SHP77 (cell line): ENCODE results near the gene SLC35G2.
"Not testable (repeated sequence)": the region's sequence is repeated elsewhere in the genome, so short reads cannot be mapped to it uniquely, and the experiment has no call there.

Experiments used
- DNase-seq, 2 experiments: peaks; one replicate each; lab custom pipeline; 2025; lab: John Stamatoyannopoulos, UW

Gene SLC35G2

DNA sequence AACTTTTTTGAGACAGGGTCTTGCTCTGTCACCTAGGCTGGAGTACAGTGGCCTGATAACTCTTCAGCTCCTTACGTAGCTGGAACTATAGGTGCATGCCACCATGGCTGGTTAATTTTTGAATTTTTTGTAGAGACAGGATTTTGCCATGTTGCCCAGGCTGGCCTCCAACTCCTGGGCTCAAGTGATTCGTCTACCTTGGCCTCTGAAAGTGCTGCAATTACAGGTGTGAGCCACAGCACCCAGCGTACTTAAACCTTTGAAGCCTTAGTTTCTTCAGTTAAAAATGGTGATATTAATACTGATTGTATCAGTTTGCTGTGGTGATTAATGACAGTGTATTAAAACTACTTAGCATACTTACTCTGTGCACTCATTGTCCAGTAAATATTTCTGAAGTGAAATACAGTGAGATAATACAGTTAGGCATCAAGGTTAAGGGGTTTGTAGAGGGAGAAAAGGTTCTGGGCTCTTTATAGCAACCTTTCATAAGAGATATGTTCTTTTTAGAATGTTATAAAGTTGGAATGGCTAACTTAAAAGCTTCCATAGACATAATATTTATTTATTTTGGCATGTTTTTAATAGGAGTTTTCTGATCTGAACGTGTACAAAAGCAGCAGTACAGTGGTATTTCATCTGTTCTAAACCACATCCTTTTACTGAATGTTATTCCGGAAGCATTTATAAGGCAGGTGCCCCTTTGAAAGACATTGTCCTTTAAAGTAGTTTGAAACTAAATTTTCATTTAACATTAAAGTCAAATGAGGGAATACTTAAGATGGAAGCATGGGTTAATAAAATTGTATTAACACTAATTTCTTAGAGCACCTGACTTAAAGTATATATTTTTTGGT, 66.7 kb downstream of the SLC35G2 start:
- DNase-seq: no peak

DNA sequence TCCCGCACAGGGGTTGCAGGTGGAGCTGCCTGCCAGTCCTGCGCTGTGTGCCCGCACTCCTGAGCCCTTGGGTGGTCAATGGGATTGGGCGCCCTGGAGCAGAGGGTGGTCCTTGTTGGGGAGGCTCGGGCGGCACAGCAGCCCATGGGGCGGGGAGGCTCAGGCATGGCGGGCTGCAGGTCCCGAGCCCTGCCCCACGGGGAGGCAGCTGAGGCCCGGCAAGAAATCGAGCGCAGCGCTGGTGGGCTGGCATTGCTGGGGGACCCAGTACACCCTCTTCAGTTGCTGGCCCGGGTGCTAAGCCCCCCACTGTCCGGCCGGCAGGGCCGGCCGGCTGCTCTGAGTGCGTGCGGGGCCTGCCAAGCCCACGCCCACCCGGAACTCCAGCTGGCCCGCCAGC, 71.0 kb downstream of the SLC35G2 start:
- no peak for DNase-seq

DNA sequence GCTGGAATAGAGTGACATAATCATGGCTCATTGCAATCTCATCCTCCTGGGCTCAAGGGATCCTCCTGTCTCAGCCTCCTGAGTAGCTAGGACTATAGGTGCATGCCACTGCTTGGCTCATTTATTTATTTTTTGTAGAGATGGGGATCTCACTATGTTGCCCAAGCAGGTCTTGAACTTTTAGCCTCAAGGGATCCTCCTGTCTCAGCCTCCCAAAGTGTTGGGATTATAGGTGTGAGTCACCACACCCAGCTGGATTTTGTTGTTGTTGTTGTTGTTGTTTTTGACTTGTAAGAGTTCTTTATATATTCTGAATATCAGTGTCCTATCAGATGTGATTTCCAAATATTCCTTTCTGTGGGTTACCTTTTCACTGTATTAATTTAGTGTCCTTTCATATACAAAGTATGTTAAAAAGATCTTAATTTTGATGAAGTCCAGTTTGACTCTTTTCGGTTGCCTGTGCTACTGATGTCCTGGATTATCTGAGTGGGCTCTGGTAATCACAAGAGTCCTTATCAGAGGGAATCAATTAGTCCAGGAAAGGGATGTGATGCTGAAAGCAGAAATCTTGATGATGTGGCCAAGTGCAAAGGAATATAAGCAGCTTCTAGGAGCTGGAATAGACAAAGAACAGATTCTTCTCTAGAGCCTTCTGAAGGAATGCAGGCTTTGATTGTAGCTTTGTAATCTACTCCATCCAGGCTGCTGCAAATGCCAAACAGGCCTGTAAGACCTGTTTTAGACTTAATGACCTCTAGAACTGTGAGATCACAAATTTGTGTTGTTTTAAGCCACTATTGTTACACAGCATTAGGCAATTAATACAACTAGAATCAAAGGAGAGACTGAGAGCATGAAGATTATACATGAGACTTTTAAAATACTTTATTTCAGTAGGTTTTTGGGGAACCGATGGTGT, 73.3 kb downstream of the SLC35G2 start:
- no peak for DNase-seq

DNA sequence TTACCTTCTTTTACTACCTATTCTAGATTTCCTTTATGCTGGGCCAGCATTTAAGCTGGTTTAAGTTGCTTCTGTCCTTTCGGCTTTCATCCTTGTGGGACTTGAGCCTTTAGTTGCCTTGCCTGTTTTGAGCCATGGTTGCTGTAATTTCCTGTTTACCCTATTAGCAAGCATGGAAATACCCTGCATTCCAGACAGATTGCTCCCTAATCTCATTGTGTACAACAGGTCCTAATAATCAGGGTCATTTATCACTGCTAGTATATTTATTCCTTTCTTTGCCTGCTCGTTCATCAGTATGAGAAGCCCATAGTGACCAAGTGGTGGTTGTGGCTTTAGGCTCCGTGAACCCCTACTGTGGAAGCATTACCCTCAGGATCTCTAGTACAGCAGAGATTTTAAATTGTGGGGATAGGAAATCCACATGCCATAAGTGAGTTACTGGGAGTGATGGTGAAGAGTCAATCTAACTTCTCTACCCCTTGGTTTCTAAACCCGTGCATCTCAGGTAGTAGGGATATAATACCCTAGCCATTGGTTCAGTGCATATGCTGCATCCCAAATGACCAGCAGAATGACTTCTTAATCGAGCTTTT, 75.0 kb downstream of the SLC35G2 start:
- DNase-seq: no peak

DNA sequence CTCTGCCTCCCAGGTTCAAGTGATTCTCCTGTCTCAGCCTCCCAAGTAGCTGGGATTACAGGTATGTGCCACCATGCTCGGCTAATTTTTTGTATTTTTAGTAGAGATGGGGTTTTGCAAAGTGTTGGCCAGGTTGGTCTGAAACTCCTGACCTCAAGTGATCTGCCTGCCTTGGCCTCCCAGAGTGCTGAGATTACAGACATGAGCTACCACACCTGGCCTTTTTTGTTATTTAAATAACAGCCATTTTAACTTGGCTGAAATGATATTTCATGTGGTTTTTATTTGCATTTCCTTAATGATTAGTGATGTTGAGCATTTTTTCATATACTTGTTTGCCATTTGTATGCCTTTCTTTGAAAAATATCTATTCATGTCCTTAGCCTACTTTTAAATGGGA, 78.2 kb downstream of the SLC35G2 start:
- DNase-seq: not testable (repeated sequence)

DNA sequence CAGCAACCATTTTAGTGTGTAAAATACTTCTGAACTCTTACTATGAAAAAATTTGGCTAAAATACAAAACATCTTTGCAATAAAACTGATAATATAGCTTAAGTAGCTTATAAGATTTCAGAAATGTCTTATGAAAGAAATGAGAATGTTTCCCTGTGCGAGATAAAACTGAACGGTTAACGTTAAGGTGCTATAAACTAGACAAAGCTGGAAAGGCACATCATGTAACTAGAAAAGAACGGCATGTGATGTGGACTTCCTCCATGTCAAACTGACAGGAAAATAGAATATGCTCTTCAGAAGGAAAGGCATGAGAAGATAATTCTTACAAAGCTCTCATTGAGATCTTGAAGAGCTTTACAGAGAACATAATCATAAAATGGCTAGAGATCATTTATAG, 79.6 kb downstream of the SLC35G2 start:
- no peak for DNase-seq

DNA sequence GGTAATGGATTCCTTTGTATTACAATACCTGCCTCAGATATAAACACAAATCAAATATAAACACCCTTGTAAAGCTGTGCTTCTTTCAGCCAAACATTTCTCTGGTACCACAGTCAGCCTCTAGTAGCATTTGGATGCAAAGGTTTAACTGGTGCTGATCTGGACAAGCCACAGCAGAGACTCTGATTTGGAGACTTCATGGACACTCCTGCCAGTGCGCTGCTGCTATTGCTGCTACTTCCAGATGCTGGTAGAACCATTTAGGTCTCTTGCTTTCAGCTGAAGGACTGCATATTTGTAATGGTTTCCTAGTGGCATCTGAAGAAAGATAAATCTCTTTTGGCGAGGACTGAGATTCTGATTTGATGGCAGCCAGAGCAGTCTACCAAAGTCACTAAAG, 80.0 kb downstream of the SLC35G2 start:
- DNase-seq: no peak

DNA sequence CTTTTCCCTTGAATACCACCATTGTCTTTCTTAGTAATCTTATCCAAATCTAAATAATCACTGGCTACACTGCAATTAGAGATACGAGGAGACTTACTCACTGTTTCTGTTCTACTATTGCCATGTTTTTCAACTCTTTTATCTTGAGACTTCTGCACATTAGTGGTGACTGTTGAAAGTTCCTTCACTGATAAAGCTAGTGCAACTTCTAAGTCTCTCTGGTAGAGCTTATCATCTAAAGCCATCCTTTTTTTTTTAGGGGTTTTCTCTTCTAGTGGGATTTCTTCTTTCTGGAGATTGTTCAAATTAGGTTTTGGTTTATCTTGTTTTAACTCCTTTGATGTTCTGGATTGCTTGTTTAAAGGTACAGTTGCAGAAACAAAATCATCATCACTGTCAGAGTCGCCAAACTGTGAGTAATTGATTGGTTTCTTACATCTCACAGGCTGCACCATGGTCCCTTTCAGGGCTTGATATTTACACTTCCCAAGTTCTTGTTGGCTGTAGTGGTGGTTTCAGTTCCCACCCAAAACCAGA, 80.8 kb downstream of the SLC35G2 start:
- no peak for DNase-seq

DNA sequence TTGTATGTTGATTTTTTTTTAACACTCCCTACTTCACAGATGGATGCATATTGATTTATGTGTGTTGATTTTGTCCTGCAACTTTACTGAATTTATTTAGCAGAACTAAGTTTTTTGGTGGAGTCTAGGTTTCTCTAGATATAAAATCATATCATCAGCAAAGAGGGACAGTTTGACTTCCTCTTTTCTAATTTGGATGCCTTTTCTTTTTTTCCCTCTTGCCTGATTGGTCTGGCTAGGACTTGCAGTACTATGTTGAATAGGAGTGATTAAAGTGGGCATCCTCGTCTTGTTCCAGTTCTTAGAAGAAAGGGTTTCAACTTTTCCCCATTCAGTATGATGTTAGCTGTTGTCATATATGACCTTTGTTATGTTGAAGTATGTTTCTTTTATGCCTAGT, 81.8 kb downstream of the SLC35G2 start:
- not testable (repeated sequence) for DNase-seq

DNA sequence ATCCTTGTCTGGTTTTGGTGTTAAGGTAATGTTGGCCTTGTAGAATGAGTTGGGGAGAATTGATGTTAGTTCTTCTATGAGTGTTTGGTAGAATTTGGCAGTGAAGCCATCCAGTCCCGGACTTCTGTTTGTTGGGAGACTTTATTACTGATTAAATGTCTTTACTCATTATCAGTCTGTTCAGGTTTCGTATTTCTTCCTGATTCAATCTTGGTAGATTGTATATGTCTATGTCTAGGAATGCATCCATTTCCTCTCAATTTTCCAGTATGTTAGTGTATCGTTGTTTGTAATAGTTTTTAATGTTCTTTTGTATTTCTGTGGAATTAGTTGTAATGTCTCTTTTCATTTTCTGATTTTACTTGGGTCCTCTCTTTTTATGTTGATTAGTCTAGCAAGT, 82.5 kb downstream of the SLC35G2 start:
- DNase-seq: no peak

DNA sequence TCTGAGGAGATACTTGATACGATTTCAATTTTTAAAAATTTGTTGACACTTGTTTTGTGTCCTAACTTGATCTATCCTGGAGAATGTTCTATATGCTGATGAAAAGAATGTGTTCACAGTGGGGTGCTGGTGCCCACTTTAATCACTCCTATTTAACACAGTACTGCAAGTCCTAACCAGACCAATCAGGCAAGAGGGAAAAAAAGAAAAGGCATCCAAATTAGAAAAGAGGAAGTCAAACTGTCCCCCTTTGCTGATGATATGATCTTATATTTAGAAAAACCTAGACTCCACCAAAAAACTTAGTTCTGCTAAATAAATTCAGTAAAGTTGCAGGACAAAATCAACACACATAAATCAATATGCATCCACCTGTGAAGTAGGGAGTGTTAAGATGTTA, 83.6 kb downstream of the SLC35G2 start:
- not testable (repeated sequence) for DNase-seq

DNA sequence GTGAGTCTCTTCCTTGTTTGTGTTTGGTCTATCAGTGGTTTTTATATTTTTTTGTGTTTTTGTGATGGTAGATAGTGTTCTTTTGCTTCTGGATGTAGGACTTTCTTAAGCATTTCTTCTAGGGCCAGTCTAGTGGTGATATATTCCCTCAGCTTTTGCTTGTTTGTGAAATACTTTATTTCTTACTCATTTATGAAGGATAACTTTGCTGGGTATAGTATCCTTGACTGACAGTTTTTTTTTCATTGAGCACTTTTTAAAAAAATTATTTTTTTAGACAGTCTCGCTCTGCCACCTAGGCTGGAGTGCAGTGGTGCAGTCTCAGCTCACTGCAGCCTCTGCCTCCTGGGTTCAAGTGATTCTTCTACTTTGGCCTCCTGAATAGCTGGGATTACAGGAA, 85.0 kb downstream of the SLC35G2 start:
- DNase-seq: no peak

DNA sequence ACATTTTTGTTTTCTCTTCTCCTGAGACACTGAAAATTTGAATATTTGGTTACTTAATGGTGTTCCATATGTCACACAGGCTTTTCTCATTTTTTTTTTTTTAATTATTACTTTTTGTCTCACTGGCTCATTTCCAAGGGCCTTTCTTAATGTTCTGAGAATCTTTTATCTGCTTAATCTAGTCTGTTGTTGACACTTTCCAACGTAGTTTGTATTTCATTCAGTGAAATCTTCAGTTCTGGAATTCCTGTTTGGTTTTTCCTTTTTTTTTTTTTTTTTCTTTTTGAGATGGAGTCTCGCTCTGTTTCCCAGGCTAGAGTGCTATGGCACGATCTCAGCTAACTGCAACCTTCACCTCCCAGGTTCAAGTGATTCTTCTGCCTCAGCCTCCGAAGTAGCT, 85.8 kb downstream of the SLC35G2 start:
- DNase-seq: no peak
